GM23338 (cell line): ENCODE data around the gene MAP3K15. TPM values are rescaled to one million over a fixed set of nuclear protein-coding genes. Genes with fewer than 3 reads are reported as not detected.

Experiments
- ATAC-seq: fragments of 200-7000 bp; cut with Tn5 transposase; 3 replicates; pipeline ENCODE4 v1.9.1; 2020
- DNase-seq: peaks from one replicate; pipeline ENCODE4 v3.0.0-alpha.2; 2015; ENCODE audit warnings: low spot score
- H2AFZ ChIP-seq: fragments of 200-600 bp; sonication (generic); 2 replicates; pipeline ENCODE4 v1.8.0; 2016; ENCODE audit warnings: antibody characterized with exemption, mild to moderate bottlenecking, moderate library complexity
- H3F3A ChIP-seq: fragments of 200-600 bp; sonication (generic); replicated peaks from 2 replicates; pipeline ENCODE4 v1.8.0; 2017; ENCODE audit warnings: antibody characterized with exemption, mixed run types, low read depth
- H3K27ac ChIP-seq: fragments of 200-600 bp; sonication (generic); 2 replicates; pipeline ENCODE4 v1.6.1; 2016; ENCODE audit warnings: low read depth
- H3K27me3 ChIP-seq: fragments of 200-600 bp; sonication (generic); 2 replicates; pipeline ENCODE4 v1.8.0; 2016; ENCODE audit warnings: mild to moderate bottlenecking, mixed run types, moderate library complexity; ENCODE audit not compliant: insufficient read depth
- H3K36me3 ChIP-seq: fragments of 200-600 bp; sonication (generic); 2 replicates; pipeline ENCODE4 v1.8.0; 2016; ENCODE audit warnings: mild to moderate bottlenecking; ENCODE audit not compliant: insufficient read depth
- H3K4me1 ChIP-seq: fragments of 200-600 bp; sonication (generic); 2 replicates; pipeline ENCODE4 v1.8.0; 2016; ENCODE audit warnings: mild to moderate bottlenecking, moderate library complexity; ENCODE audit not compliant: insufficient read depth
- H3K4me2 ChIP-seq: fragments of 200-600 bp; sonication (generic); 2 replicates; pipeline ENCODE4 v1.7.1; 2017; ENCODE audit warnings: mixed run types
- H3K4me3 ChIP-seq: fragments of 200-600 bp; sonication (generic); 2 replicates; pipeline ENCODE4 v1.6.1; 2016; ENCODE audit warnings: mixed run types
- H3K79me2 ChIP-seq: fragments of 200-600 bp; sonication (generic); replicated peaks from 2 replicates; pipeline ENCODE4 v1.8.0; 2017; ENCODE audit warnings: mild to moderate bottlenecking; ENCODE audit not compliant: insufficient read depth
- H3K9me2 ChIP-seq: fragments of 200-600 bp; sonication (generic); 2 replicates; pipeline ENCODE4 v1.8.0; 2017; ENCODE audit not compliant: insufficient read depth
- H4K20me1 ChIP-seq: fragments of 200-600 bp; sonication (generic); replicated peaks from 2 replicates; pipeline ENCODE4 v1.8.0; 2017; ENCODE audit warnings: mild to moderate bottlenecking; ENCODE audit not compliant: insufficient read depth
- H3K27ac Mint-ChIP-seq: 2 replicates; pipeline ENCODE4 v1.8.0; 2020; ENCODE audit warnings: inconsistent platforms, mild to moderate bottlenecking, moderate library complexity, mixed read lengths
- H3K27me3 Mint-ChIP-seq: 3 replicates; pipeline ENCODE4 v1.8.0; 2022; ENCODE audit warnings: low read depth, mild to moderate bottlenecking, moderate library complexity, mixed read lengths, inconsistent platforms; ENCODE audit not compliant: insufficient read depth, poor library complexity
- H3K36me3 Mint-ChIP-seq: 3 replicates; pipeline ENCODE4 v1.8.0; 2021; ENCODE audit warnings: low read depth, mild to moderate bottlenecking, inconsistent platforms, moderate library complexity, mixed read lengths
- H3K4me1 Mint-ChIP-seq: 3 replicates; pipeline ENCODE4 v1.8.0; 2020; ENCODE audit warnings: mild to moderate bottlenecking, inconsistent platforms, mixed read lengths
- H3K4me3 Mint-ChIP-seq: 3 replicates; pipeline ENCODE4 v1.8.0; 2021; ENCODE audit warnings: moderate library complexity, mild to moderate bottlenecking, inconsistent platforms, mixed read lengths
- H3K9me3 Mint-ChIP-seq: 3 replicates; pipeline ENCODE4 v1.8.0; 2020; ENCODE audit warnings: moderate library complexity, mild to moderate bottlenecking, inconsistent platforms, mixed read lengths
- CREB1 ChIP-seq: fragments of 250-450 bp; sonication (Bioruptor Pico); IDR thresholded peaks from 2 replicates; pipeline ENCODE4 v1.5.0; 2020; ENCODE audit warnings: low read depth, mild to moderate bottlenecking, moderate library complexity
- EZH2 ChIP-seq: fragments of 200-600 bp; sonication (generic); IDR thresholded peaks from one replicate; pipeline ENCODE4 v1.8.0; 2017; ENCODE audit warnings: antibody characterized with exemption, mild to moderate bottlenecking, low read depth; ENCODE audit not compliant: unreplicated experiment
- EZH2phosphoT487 ChIP-seq: fragments of 200-600 bp; sonication (generic); IDR thresholded peaks from one replicate; pipeline ENCODE4 v1.8.1; 2018; ENCODE audit warnings: antibody characterized with exemption; ENCODE audit not compliant: unreplicated experiment
- JUNB ChIP-seq: IDR thresholded peaks from one replicate; pipeline ENCODE4 v1.6.1; 2016; ENCODE audit warnings: antibody characterized with exemption; ENCODE audit not compliant: unreplicated experiment
- NANOG ChIP-seq: IDR thresholded peaks from 2 replicates; pipeline ENCODE4 v1.6.1; 2016; ENCODE audit warnings: antibody characterized with exemption, borderline replicate concordance
- POLR2AphosphoS5 ChIP-seq: IDR thresholded peaks from 2 replicates; pipeline ENCODE4 v1.6.1; 2016; ENCODE audit warnings: antibody characterized with exemption, low read depth
- STAT1 ChIP-seq: IDR thresholded peaks from one replicate; pipeline ENCODE4 v1.6.1; 2016; ENCODE audit warnings: antibody characterized with exemption; ENCODE audit not compliant: unreplicated experiment
- ZNF114 ChIP-seq: fragments of 250-450 bp; sonication (Bioruptor Pico); IDR thresholded peaks from 2 replicates; pipeline ENCODE4 v1.5.0; 2020; ENCODE audit warnings: mild to moderate bottlenecking, moderate library complexity
- ZNF331 ChIP-seq: fragments of 250-450 bp; sonication (Bioruptor Pico); IDR thresholded peaks from 2 replicates; pipeline ENCODE4 v1.5.0; 2020; ENCODE audit warnings: low read depth, mild to moderate bottlenecking, moderate library complexity
- polyA plus RNA-seq: library from polyadenylated mRNA; unstranded; fragments of >200 nt; fragmentation: Nextera tagmentation; extraction: Ambion mirVana; gene quantifications from 2 replicates; pipeline ENCODE4 v1.2.1, GENCODE V29; 2016
- total RNA-seq: library from RNA; depleted of rRNA; stranded (reverse); fragments of >200 nt; shearing (Covaris generic); gene quantifications from 2 replicates; pipeline ENCODE4 v1.2.3, GENCODE V29; 2014
- TF ChIP-seq, protein P1 (sequence below): IDR thresholded peaks from 2 replicates; pipeline ENCODE4 v1.6.1; 2016; ENCODE audit warnings: antibody characterized with exemption
- TF ChIP-seq, protein P2 (sequence below): IDR thresholded peaks from one replicate; pipeline ENCODE4 v1.6.1; 2018; ENCODE audit warnings: antibody characterized with exemption; ENCODE audit not compliant: unreplicated experiment
- TF ChIP-seq, protein P3 (sequence below): fragments of 250-450 bp; sonication (Bioruptor Pico); IDR thresholded peaks from 2 replicates; pipeline ENCODE4 v1.5.0; 2020; ENCODE audit warnings: mild to moderate bottlenecking, moderate library complexity
- TF ChIP-seq, protein P4 (sequence below), 2 experiments: fragments of 200-600 bp in 1 of 2; sonication (generic) in 1 of 2; conservative IDR thresholded peaks; 2 replicates each; pipeline versions ENCODE4 v1.5.1 to v1.6.1; 2016 to 2017; ENCODE audit warnings: antibody characterized with exemption in 2 of 2, low read depth in 2 of 2, mild to moderate bottlenecking in 2 of 2, moderate library complexity in 1 of 2

The MAP3K15 gene
- total and polyA plus RNA-seq, 2 experiments from 2014 or later, result 0.40 to 3.1 TPM

DNA sequence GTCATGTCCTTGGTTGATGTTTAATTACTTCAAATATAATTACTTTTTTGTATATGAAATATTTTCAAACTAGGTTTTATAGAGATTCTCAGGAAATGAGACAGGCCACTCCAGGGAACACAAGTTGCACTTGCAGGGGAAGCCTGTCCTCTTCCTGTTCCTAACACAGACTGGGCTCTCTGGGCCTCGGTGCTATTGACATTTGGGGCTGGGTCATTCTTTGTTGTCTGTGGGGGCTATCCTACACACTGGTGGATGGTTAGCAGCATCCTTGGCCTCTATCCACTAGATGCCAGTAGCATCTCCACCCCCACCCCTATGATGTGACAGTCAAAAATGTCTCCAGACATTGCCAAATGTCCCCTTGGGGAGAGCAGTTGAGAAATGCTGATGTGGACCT is 49.3 kb upstream of the MAP3K15 start:
- Mint-ChIP-seq H3K36me3 (peaks cover 3% of the 10 kb centered on the region; the same call in 1 of the 3 replicates), H3K27me3 (peaks cover 3% of the 10 kb centered on the region), H3K4me3 (no peak overlapping the region), H3K9me3 (no peaks in the 10 kb centered on the region), H3K4me1 (peaks cover 26% of the 10 kb centered on the region), H3K27ac (no peak overlapping the region)
- H3K4me3 ChIP-seq, result no peak overlapping the region
- no peak overlapping the region for H3K4me2 ChIP-seq
- no peaks in the 10 kb centered on the region for H4K20me1 ChIP-seq
- TF ChIP-seq EZH2phosphoT487, result no peak
- TF ChIP-seq, protein P1, sequence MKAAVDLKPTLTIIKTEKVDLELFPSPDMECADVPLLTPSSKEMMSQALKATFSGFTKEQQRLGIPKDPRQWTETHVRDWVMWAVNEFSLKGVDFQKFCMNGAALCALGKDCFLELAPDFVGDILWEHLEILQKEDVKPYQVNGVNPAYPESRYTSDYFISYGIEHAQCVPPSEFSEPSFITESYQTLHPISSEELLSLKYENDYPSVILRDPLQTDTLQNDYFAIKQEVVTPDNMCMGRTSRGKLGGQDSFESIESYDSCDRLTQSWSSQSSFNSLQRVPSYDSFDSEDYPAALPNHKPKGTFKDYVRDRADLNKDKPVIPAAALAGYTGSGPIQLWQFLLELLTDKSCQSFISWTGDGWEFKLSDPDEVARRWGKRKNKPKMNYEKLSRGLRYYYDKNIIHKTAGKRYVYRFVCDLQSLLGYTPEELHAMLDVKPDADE, result no peak
- no peak for TF ChIP-seq POLR2AphosphoS5
- TF ChIP-seq JUNB, result no peak
- no peak for TF ChIP-seq CREB1 (CRISPR knock-in tag)
- TF ChIP-seq, protein P2, sequence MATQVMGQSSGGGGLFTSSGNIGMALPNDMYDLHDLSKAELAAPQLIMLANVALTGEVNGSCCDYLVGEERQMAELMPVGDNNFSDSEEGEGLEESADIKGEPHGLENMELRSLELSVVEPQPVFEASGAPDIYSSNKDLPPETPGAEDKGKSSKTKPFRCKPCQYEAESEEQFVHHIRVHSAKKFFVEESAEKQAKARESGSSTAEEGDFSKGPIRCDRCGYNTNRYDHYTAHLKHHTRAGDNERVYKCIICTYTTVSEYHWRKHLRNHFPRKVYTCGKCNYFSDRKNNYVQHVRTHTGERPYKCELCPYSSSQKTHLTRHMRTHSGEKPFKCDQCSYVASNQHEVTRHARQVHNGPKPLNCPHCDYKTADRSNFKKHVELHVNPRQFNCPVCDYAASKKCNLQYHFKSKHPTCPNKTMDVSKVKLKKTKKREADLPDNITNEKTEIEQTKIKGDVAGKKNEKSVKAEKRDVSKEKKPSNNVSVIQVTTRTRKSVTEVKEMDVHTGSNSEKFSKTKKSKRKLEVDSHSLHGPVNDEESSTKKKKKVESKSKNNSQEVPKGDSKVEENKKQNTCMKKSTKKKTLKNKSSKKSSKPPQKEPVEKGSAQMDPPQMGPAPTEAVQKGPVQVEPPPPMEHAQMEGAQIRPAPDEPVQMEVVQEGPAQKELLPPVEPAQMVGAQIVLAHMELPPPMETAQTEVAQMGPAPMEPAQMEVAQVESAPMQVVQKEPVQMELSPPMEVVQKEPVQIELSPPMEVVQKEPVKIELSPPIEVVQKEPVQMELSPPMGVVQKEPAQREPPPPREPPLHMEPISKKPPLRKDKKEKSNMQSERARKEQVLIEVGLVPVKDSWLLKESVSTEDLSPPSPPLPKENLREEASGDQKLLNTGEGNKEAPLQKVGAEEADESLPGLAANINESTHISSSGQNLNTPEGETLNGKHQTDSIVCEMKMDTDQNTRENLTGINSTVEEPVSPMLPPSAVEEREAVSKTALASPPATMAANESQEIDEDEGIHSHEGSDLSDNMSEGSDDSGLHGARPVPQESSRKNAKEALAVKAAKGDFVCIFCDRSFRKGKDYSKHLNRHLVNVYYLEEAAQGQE, result no peak
- no peak for TF ChIP-seq ZNF114
- no peak for TF ChIP-seq ZNF331
- TF ChIP-seq, protein P3, sequence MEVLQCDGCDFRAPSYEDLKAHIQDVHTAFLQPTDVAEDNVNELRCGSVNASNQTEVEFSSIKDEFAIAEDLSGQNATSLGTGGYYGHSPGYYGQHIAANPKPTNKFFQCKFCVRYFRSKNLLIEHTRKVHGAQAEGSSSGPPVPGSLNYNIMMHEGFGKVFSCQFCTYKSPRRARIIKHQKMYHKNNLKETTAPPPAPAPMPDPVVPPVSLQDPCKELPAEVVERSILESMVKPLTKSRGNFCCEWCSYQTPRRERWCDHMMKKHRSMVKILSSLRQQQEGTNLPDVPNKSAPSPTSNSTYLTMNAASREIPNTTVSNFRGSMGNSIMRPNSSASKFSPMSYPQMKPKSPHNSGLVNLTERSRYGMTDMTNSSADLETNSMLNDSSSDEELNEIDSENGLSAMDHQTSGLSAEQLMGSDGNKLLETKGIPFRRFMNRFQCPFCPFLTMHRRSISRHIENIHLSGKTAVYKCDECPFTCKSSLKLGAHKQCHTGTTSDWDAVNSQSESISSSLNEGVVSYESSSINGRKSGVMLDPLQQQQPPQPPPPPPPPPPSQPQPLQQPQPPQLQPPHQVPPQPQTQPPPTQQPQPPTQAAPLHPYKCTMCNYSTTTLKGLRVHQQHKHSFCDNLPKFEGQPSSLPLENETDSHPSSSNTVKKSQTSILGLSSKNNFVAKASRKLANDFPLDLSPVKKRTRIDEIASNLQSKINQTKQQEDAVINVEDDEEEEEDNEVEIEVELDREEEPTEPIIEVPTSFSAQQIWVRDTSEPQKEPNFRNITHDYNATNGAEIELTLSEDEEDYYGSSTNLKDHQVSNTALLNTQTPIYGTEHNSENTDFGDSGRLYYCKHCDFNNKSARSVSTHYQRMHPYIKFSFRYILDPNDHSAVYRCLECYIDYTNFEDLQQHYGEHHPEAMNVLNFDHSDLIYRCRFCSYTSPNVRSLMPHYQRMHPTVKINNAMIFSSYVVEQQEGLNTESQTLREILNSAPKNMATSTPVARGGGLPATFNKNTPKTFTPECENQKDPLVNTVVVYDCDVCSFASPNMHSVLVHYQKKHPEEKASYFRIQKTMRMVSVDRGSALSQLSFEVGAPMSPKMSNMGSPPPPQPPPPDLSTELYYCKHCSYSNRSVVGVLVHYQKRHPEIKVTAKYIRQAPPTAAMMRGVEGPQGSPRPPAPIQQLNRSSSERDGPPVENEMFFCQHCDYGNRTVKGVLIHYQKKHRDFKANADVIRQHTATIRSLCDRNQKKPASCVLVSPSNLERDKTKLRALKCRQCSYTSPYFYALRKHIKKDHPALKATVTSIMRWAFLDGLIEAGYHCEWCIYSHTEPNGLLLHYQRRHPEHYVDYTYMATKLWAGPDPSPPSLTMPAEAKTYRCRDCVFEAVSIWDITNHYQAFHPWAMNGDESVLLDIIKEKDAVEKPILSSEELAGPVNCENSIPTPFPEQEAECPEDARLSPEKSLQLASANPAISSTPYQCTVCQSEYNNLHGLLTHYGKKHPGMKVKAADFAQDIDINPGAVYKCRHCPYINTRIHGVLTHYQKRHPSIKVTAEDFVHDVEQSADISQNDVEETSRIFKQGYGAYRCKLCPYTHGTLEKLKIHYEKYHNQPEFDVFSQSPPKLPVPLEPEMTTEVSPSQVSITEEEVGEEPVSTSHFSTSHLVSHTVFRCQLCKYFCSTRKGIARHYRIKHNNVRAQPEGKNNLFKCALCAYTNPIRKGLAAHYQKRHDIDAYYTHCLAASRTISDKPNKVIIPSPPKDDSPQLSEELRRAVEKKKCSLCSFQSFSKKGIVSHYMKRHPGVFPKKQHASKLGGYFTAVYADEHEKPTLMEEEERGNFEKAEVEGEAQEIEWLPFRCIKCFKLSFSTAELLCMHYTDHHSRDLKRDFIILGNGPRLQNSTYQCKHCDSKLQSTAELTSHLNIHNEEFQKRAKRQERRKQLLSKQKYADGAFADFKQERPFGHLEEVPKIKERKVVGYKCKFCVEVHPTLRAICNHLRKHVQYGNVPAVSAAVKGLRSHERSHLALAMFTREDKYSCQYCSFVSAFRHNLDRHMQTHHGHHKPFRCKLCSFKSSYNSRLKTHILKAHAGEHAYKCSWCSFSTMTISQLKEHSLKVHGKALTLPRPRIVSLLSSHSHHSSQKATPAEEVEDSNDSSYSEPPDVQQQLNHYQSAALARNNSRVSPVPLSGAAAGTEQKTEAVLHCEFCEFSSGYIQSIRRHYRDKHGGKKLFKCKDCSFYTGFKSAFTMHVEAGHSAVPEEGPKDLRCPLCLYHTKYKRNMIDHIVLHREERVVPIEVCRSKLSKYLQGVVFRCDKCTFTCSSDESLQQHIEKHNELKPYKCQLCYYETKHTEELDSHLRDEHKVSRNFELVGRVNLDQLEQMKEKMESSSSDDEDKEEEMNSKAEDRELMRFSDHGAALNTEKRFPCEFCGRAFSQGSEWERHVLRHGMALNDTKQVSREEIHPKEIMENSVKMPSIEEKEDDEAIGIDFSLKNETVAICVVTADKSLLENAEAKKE (CRISPR knock-in tag), result no peak
- TF ChIP-seq, protein P4, sequence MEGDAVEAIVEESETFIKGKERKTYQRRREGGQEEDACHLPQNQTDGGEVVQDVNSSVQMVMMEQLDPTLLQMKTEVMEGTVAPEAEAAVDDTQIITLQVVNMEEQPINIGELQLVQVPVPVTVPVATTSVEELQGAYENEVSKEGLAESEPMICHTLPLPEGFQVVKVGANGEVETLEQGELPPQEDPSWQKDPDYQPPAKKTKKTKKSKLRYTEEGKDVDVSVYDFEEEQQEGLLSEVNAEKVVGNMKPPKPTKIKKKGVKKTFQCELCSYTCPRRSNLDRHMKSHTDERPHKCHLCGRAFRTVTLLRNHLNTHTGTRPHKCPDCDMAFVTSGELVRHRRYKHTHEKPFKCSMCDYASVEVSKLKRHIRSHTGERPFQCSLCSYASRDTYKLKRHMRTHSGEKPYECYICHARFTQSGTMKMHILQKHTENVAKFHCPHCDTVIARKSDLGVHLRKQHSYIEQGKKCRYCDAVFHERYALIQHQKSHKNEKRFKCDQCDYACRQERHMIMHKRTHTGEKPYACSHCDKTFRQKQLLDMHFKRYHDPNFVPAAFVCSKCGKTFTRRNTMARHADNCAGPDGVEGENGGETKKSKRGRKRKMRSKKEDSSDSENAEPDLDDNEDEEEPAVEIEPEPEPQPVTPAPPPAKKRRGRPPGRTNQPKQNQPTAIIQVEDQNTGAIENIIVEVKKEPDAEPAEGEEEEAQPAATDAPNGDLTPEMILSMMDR (conservative IDR thresholded peaks at IDR 0.05; ENCODE audit: low read depth in 2 of 2), result no peak
- no peak for TF ChIP-seq NANOG
- TF ChIP-seq STAT1, result no peak
- TF ChIP-seq EZH2, result no peak
- H3K36me3 ChIP-seq, result no peaks in the 10 kb centered on the region
- ATAC-seq, result no peak
- H3K4me1 ChIP-seq, result peaks cover 7% of the 10 kb centered on the region; the same call in 1 of the 2 replicates
- H2AFZ ChIP-seq, result no peak overlapping the region
- no peaks in the 10 kb centered on the region for H3K9me2 ChIP-seq
- no peaks in the 10 kb centered on the region for H3F3A ChIP-seq
- no peaks in the 10 kb centered on the region for H3K79me2 ChIP-seq
- no peak for DNase-seq
- H3K27me3 ChIP-seq, result no peaks in the 10 kb centered on the region
- H3K27ac ChIP-seq, result no peak overlapping the region
